Mucosa of rectum (tissue), 2 donors: ENCODE data around the gene PEPD.

Experiments used
- H3K27ac ChIP-seq, 2 donors: one replicate each; pipeline ENCODE4 v1.7.0; 2013; ENCODE audit warnings: inconsistent platforms in 2 of 2, low read depth in 2 of 2, low read length in 2 of 2
- H3K27me3 ChIP-seq, 2 donors: one replicate each; pipeline ENCODE4 v1.7.0; 2013; ENCODE audit warnings: low read length in 2 of 2; ENCODE audit not compliant: control insufficient read depth in 2 of 2, insufficient read depth in 2 of 2
- H3K36me3 ChIP-seq, 2 donors: one replicate each; pipeline ENCODE4 v1.7.0; 2013; ENCODE audit warnings: low read length in 2 of 2; ENCODE audit not compliant: control insufficient read depth in 2 of 2, insufficient read depth in 2 of 2
- H3K4me1 ChIP-seq, 2 donors: one replicate each; pipeline ENCODE4 v1.7.0; 2013; ENCODE audit warnings: low read length in 2 of 2, mild to moderate bottlenecking in 1 of 2; ENCODE audit not compliant: control insufficient read depth in 2 of 2, insufficient read depth in 2 of 2
- H3K4me3 ChIP-seq, 2 donors: one replicate each; pipeline ENCODE4 v1.7.0; 2013; ENCODE audit warnings: low read length in 2 of 2
- H3K9ac ChIP-seq, 2 donors: one replicate each; pipeline ENCODE4 v1.7.0; 2013; ENCODE audit warnings: low read length in 2 of 2, low read depth in 1 of 2, mild to moderate bottlenecking in 1 of 2
- H3K9me3 ChIP-seq, 2 donors: one replicate each; pipeline ENCODE4 v1.7.0; 2013; ENCODE audit warnings: low read length in 2 of 2; ENCODE audit not compliant: control insufficient read depth in 2 of 2
- donor health status: healthy.
- donor health status: Normal muscosa, but diverticular disease.

Gene PEPD

GRCh38 chr19:33550768-33551167, 29.2 kb upstream of the PEPD start:
- H3K27ac ChIP-seq, result no peak overlapping the region
- no peaks in the 10 kb centered on the region for H3K27me3 ChIP-seq
- no peaks in the 10 kb centered on the region for H3K9me3 ChIP-seq
- no peak overlapping the region for H3K4me3 ChIP-seq
- no peaks in the 10 kb centered on the region for H3K4me1 ChIP-seq
- no peak overlapping the region for H3K9ac ChIP-seq
- H3K36me3 ChIP-seq, result no peaks in the 10 kb centered on the region

- H3K27me3 ChIP-seq, result no peaks in the 10 kb centered on the region
- no peaks in the 10 kb centered on the region for H3K36me3 ChIP-seq
- no peaks in the 10 kb centered on the region for H3K4me1 ChIP-seq
- no peak overlapping the region for H3K27ac ChIP-seq
- H3K9me3 ChIP-seq, result no peaks in the 10 kb centered on the region
- no peak overlapping the region for H3K4me3 ChIP-seq
- H3K9ac ChIP-seq, result no peak overlapping the region
Measured at GRCh38 chr19:33547676-33548075, 26.1 kb upstream of the PEPD start.

- Histone ChIP-seq H3K27ac (no peak overlapping the region), H3K27me3 (peaks cover 0 to 2% of the 10 kb centered on the region in 2 donors), H3K4me3 (no peak overlapping the region), H3K9me3 (no peaks in the 10 kb centered on the region), H3K36me3 (no peaks in the 10 kb centered on the region), H3K4me1 (no peaks in the 10 kb centered on the region), H3K9ac (no peak overlapping the region)
Measured at GRCh38 chr19:33546656-33547055, 25.1 kb upstream of the PEPD start.

GRCh38 chr19:33545217-33545981, 23.8 kb upstream of the PEPD start:
- no peak overlapping the region for H3K27ac ChIP-seq
- H3K27me3 ChIP-seq, result peaks cover 2 to 4% of the 10 kb centered on the region in 2 donors
- no peaks in the 10 kb centered on the region for H3K9me3 ChIP-seq
- H3K4me1 ChIP-seq, result no peaks in the 10 kb centered on the region
- H3K36me3 ChIP-seq, result no peaks in the 10 kb centered on the region
- H3K9ac ChIP-seq, result no peak overlapping the region
- H3K4me3 ChIP-seq, result no peak overlapping the region

GRCh38 chr19:33535226-33535625, 13.6 kb upstream of the PEPD start:
- Histone ChIP-seq H3K36me3 (no peaks in the 10 kb centered on the region), H3K9me3 (no peaks in the 10 kb centered on the region), H3K4me1 (no peaks in the 10 kb centered on the region), H3K4me3 (no peak overlapping the region), H3K27ac (no peak overlapping the region), H3K27me3 (no peaks in the 10 kb centered on the region), H3K9ac (no peak overlapping the region)

GRCh38 chr19:33532859-33533460, 11.4 kb upstream of the PEPD start:
- H3K9ac ChIP-seq, result no peak overlapping the region
- no peaks in the 10 kb centered on the region for H3K36me3 ChIP-seq
- no peaks in the 10 kb centered on the region for H3K27me3 ChIP-seq
- no peak overlapping the region for H3K4me3 ChIP-seq
- no peak overlapping the region for H3K27ac ChIP-seq
- H3K4me1 ChIP-seq, result no peaks in the 10 kb centered on the region
- no peaks in the 10 kb centered on the region for H3K9me3 ChIP-seq

- H3K27ac ChIP-seq, result no peak overlapping the region
- no peaks in the 10 kb centered on the region for H3K9me3 ChIP-seq
- H3K4me1 ChIP-seq, result no peaks in the 10 kb centered on the region
- peaks cover 0 to 2% of the 10 kb centered on the region in 2 donors for H3K27me3 ChIP-seq
- H3K9ac ChIP-seq, result no peak overlapping the region
- H3K36me3 ChIP-seq, result no peaks in the 10 kb centered on the region
- no peak overlapping the region for H3K4me3 ChIP-seq
Measured at GRCh38 chr19:33530842-33531241, 9.3 kb upstream of the PEPD start.

GRCh38 chr19:33530296-33530695, 8.7 kb upstream of the PEPD start:
- Histone ChIP-seq H3K36me3 (no peaks in the 10 kb centered on the region), H3K27me3 (peaks cover 0 to 2% of the 10 kb centered on the region in 2 donors), H3K9ac (no peak overlapping the region), H3K27ac (no peak overlapping the region), H3K4me3 (no peak overlapping the region), H3K4me1 (no peaks in the 10 kb centered on the region), H3K9me3 (no peaks in the 10 kb centered on the region)

- Histone ChIP-seq H3K27ac (no peak overlapping the region), H3K4me1 (no peaks in the 10 kb centered on the region), H3K27me3 (peaks cover 0 to 2% of the 10 kb centered on the region in 2 donors)
Measured at GRCh38 chr19:33529094-33529676, 7.6 kb upstream of the PEPD start.

GRCh38 chr19:33528404-33528803, 6.8 kb upstream of the PEPD start:
- Histone ChIP-seq H3K27ac (no peak overlapping the region), H3K4me3 (no peak overlapping the region), H3K9me3 (no peaks in the 10 kb centered on the region), H3K9ac (no peak overlapping the region), H3K36me3 (no peaks in the 10 kb centered on the region), H3K27me3 (peaks cover 0 to 2% of the 10 kb centered on the region in 2 donors), H3K4me1 (no peaks in the 10 kb centered on the region)

More at GRCh38 chr19:33529094-33529676, 7.6 kb upstream of the PEPD start:
- Histone ChIP-seq H3K4me3 (no peak overlapping the region), H3K9ac (no peak overlapping the region), H3K36me3 (no peaks in the 10 kb centered on the region), H3K9me3 (no peaks in the 10 kb centered on the region)
